NB4 (cell line): ENCODE data around the gene DLG4.
"Not testable (repeated sequence)": the region's sequence is repeated elsewhere in the genome, so short reads cannot be mapped to it uniquely, and the experiment has no call there.

Experiments
- DNase-seq: peaks from one replicate; pipeline ENCODE4 v3.0.0; 2010; ENCODE audit warnings: low read depth
- H3K4me3 ChIP-seq: one replicate; pipeline ENCODE4 v1.5.1; 2011; ENCODE audit warnings: mild to moderate bottlenecking, low read depth, low read length, moderate library complexity
- MYC ChIP-seq: IDR thresholded peaks from 2 replicates; pipeline ENCODE4 v1.6.1; 2011; ENCODE audit warnings: low read depth, low read length
- POLR2A ChIP-seq: IDR thresholded peaks from 2 replicates; pipeline ENCODE4 v1.6.1; 2011; ENCODE audit warnings: mild to moderate bottlenecking; ENCODE audit not compliant: insufficient read length; ENCODE audit errors: extremely low read depth
- TF ChIP-seq, protein P1 (sequence below): IDR thresholded peaks from 2 replicates; pipeline ENCODE4 v1.6.1; 2011; ENCODE audit warnings: low read depth, low read length
- TF ChIP-seq, protein P2 (sequence below): IDR thresholded peaks from one replicate; pipeline ENCODE4 v1.5.1; 2012; ENCODE audit warnings: low read depth, low read length

Gene DLG4

DNA sequence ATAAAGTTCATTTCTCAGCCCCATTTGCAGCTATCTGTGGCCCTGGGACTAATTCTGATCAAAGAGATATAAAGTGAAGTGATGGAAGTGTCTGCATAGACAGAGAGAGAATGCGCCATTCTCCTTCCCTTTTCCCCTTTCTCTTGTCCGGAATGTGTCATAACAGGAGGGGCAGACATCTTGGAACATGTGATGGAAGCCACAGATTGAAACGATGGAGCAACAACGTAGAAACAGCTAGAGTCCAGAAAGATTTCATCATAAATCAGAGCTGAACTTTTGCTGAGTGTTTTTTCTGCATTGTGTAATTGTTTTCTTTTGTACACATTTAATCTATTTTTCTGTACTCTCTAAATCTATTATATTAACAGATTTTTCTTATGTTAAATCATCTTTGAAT lies 51.8 kb downstream of the DLG4 start:
- peak; percentile 32 for DNase-seq
- TF ChIP-seq, protein P1, sequence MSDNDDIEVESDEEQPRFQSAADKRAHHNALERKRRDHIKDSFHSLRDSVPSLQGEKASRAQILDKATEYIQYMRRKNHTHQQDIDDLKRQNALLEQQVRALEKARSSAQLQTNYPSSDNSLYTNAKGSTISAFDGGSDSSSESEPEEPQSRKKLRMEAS = no peak
- TF ChIP-seq MYC = no peak
- TF ChIP-seq, protein P2, sequence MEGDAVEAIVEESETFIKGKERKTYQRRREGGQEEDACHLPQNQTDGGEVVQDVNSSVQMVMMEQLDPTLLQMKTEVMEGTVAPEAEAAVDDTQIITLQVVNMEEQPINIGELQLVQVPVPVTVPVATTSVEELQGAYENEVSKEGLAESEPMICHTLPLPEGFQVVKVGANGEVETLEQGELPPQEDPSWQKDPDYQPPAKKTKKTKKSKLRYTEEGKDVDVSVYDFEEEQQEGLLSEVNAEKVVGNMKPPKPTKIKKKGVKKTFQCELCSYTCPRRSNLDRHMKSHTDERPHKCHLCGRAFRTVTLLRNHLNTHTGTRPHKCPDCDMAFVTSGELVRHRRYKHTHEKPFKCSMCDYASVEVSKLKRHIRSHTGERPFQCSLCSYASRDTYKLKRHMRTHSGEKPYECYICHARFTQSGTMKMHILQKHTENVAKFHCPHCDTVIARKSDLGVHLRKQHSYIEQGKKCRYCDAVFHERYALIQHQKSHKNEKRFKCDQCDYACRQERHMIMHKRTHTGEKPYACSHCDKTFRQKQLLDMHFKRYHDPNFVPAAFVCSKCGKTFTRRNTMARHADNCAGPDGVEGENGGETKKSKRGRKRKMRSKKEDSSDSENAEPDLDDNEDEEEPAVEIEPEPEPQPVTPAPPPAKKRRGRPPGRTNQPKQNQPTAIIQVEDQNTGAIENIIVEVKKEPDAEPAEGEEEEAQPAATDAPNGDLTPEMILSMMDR = no peak
- no peak for TF ChIP-seq POLR2A
- no peak overlapping the region for H3K4me3 ChIP-seq

DNA sequence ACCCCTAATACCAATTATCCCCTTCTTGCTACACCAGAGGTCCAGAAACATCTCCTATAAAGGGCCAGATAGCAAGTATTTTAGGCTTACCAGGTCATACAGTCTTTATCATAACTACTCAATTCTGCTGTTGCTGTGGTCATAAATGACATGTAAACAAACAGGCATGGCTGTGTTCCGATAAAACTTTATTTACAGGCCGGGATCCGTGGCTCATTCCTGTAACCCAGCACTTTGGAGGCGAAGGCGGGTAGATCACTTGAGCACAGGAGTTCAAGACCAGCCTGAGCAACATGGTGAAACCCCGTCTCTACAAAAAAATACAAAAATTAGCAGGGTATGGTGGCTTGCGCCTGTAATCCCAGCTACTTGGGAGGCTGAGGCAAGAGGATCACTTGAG lies 52.8 kb downstream of the DLG4 start:
- TF ChIP-seq POLR2A (no peak), MYC (no peak)
- TF ChIP-seq, protein P1 = no peak
- TF ChIP-seq, protein P2 = no peak
- no peak for DNase-seq

DNA sequence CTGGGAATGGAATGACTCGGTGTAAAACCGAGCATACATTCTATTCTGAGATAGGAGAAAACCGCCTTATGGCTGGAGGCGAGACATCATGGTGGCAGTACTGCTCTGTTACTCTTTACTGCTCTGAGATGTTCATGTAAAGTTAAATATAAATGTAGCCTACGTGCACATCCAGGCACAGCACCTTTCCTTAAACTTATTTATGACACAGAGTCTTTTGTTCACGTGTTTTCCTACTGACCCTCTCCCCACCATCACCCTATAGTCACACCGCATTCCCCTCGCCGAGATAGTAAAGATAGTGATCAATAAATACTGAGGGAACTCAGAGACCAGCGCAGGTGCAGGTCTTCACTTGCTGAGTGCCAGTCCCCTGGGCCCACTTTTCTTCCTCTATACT lies 60.1 kb downstream of the DLG4 start:
- H3K4me3 ChIP-seq, DNase-seq: not testable (repeated sequence)

More for the DNA sequence above, 52.8 kb downstream of the DLG4 start:
- H3K4me3 ChIP-seq = no peak overlapping the region

DNA sequence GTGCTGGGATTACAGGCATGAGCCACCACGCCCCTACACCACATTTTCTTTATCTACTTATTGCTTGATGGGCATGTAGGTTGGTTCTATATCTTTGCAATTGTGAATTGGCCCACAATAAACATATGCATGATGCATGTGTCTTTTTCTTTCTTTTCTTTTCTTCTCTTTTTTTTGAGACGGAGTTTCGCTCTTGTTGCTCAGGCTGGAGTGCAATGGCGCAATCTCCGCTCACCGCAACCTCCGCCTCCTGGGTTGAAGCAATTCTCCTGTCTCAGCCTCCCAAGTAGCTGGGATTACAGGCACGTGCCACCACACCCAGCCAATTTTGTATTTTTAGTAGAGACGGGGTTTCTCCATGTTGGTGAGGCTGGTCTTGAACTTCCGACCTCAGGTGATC lies 61.2 kb downstream of the DLG4 start:
- not testable (repeated sequence) for H3K4me3 ChIP-seq, DNase-seq

DNA sequence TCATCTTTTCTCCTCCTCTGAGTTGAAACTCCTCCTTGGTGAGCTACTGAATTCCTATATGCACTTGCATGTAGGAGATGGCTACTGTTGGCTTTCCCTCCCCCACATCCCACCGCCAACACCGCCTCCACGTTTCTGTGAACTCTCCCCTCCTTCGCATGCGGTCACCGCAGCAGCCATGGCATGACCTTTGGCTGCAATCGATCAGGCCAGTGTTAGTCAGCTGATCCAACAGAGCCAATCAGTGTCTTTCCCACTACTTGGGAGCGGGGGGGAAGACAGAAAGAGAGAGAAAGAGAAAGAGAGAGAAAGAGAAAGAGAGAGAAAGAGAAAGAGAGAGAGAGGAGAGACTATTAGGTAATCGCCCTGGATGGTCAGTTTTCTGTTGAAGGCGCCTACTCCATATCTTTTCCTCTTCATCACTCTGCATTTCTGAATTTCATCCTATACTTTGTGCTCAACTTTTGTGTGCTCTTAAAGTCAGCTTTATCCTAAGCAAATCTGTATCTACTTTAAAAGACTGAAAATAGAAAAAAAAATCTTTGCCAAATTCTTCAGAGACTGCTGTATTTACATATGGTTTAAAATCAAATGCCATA lies 63.2 kb downstream of the DLG4 start:
- TF ChIP-seq, protein P1 = no peak
- no peak overlapping the region for H3K4me3 ChIP-seq
- no peak for DNase-seq

DNA sequence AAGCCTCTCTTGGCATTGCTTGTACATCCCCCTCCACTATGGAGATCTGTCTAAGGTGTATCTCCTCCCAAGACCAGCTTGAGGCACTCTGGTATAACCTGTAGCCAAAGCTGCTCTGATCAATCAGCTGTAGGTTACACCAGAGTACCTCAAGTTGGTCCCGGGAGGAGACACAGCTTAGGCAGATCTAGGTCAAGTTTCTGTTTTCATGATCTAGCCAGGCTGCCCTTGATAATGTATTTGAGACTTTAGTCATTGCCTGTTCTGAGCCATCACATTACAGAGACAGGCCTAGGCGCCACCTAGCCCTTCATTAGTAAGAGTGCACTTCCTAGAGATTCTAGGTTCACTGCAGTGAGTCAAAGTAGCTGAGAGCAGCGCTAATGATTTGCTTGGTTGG lies 71.9 kb downstream of the DLG4 start:
- no peak for TF ChIP-seq MYC
- no peak for DNase-seq
- no peak overlapping the region for H3K4me3 ChIP-seq

DNA sequence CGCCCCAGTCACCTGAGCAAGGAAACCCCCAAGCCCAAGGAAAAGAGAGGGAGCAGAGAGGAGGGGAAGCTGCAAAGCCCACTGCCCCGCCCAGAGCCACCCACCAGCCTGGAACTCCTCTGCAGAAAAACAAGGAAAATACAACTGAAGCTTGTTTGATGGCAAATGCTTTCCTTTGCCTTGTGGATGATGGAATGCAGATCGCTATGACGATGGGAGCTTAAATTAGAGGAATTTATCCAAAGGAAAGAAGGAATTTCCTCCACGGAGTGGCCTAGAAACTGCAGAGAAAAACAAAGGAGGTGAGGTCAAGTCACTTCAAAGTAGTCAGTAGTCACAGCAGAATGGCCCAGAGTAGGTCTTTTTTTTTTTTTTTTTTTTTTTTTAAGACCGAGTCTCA lies 73.5 kb downstream of the DLG4 start:
- DNase-seq = no peak
- H3K4me3 ChIP-seq = no peak overlapping the region

DNA sequence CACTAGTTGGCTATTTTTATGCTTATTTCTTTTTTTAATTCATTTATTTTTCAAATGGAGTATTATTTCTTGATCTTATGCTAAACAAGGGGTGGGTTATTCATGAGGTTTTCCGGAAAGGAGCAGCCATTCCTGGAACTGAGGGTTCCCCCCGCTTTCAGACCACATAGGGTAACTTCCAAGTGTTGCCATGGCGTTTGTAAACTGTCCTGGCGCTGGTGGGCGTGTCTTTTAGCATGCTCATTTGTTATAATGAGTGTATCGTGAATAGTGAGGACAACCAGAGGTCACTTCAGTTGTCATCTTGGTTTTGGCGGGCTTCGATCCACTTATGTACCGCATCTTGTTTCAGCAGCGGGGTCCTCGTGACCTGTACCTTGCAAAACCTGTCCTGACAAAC lies 75.4 kb downstream of the DLG4 start:
- DNase-seq = no peak
- TF ChIP-seq MYC (no peak), POLR2A (no peak)
- TF ChIP-seq, protein P1 = no peak
- TF ChIP-seq, protein P2 = no peak
- no peak overlapping the region for H3K4me3 ChIP-seq

More for the DNA sequence above, 73.5 kb downstream of the DLG4 start:
- TF ChIP-seq, protein P1 = no peak
- TF ChIP-seq, protein P2 = no peak
- TF ChIP-seq MYC (no peak), POLR2A (no peak)
